SU-DHL-6 (cell line): ENCODE data around the gene NACC2.

Experiments used
- H2AFZ ChIP-seq: fragments of 200-600 bp; sonication (generic); 2 replicates; pipeline ENCODE4 v1.6.1; 2014; ENCODE audit warnings: low read depth, mild to moderate bottlenecking, moderate library complexity, mixed read lengths, antibody characterized with exemption, low read length; ENCODE audit not compliant: severe bottlenecking
- H3F3A ChIP-seq: fragments of 200-600 bp; shearing (Covaris generic); 2 replicates; pipeline ENCODE4 v1.6.0; 2016; ENCODE audit warnings: antibody characterized with exemption, mild to moderate bottlenecking; ENCODE audit not compliant: insufficient read depth
- H3K27ac ChIP-seq: fragments of 200-600 bp; sonication (generic); 2 replicates; pipeline ENCODE4 v1.5.1; 2016; ENCODE audit warnings: low read depth, mild to moderate bottlenecking, low read length, moderate library complexity, mixed read lengths
- H3K27me3 ChIP-seq: fragments of 200-600 bp; sonication (generic), shearing (Covaris generic); 2 replicates; pipeline ENCODE4 v1.6.0; 2014; ENCODE audit warnings: mild to moderate bottlenecking, low read length
- H3K36me3 ChIP-seq: fragments of 200-600 bp; sonication (generic); 2 replicates; pipeline ENCODE4 v1.6.1; 2014; ENCODE audit warnings: mild to moderate bottlenecking, low read length, mixed read lengths
- H3K4me2 ChIP-seq: fragments of 300-600, 200-600 bp; shearing (Covaris generic), sonication (generic); 2 replicates; pipeline ENCODE4 v1.6.0; 2014; ENCODE audit warnings: low read length, low read depth, mild to moderate bottlenecking; ENCODE audit not compliant: poor library complexity, severe bottlenecking
- H3K4me3 ChIP-seq: fragments of 200-600 bp; sonication (generic); 2 replicates; pipeline ENCODE4 v1.5.1; 2014; ENCODE audit warnings: antibody characterized with exemption, low read length, mild to moderate bottlenecking, mixed read lengths; ENCODE audit not compliant: insufficient read depth, poor library complexity, severe bottlenecking
- H3K79me2 ChIP-seq: fragments of 200-600 bp; sonication (generic); 2 replicates; pipeline ENCODE4 v1.6.1; 2014; ENCODE audit warnings: mild to moderate bottlenecking, low read length, moderate library complexity; ENCODE audit not compliant: insufficient read depth
- H3K9ac ChIP-seq: fragments of 200-600 bp; sonication (generic); 2 replicates; pipeline ENCODE4 v1.7.0; 2014; ENCODE audit warnings: mild to moderate bottlenecking, low read length
- H3K9me2 ChIP-seq: fragments of 200-600 bp; sonication (generic); replicated peaks from 2 replicates; pipeline ENCODE4 v1.6.1; 2014; ENCODE audit warnings: low read length; ENCODE audit not compliant: insufficient read depth
- H3K9me3 ChIP-seq: fragments of 200-600 bp; sonication (generic); 2 replicates; pipeline ENCODE4 v1.6.1; 2014; ENCODE audit warnings: low read length, mixed read lengths; ENCODE audit not compliant: insufficient read depth
- H4K20me1 ChIP-seq: fragments of 200-600 bp; sonication (generic); 2 replicates; pipeline ENCODE4 v1.6.1; 2014; ENCODE audit warnings: low read depth, mild to moderate bottlenecking, antibody characterized with exemption, low read length, moderate library complexity, mixed read lengths
- EZH2phosphoT487 ChIP-seq: fragments of 200-600 bp; sonication (generic), shearing (Covaris generic); conservative IDR thresholded peaks from 2 replicates; pipeline ENCODE4 v1.6.1; 2018; ENCODE audit warnings: mild to moderate bottlenecking, antibody characterized with exemption, low read length, moderate library complexity, mixed read lengths
- TF ChIP-seq, protein P1 (sequence below): fragments of 200-600 bp; sonication (generic); IDR thresholded peaks from one replicate; pipeline ENCODE4 v1.5.1; 2017; ENCODE audit warnings: antibody characterized with exemption, mild to moderate bottlenecking, low read length, moderate library complexity; ENCODE audit not compliant: insufficient read depth, poor library complexity, severe bottlenecking

NACC2 gene

DNA sequence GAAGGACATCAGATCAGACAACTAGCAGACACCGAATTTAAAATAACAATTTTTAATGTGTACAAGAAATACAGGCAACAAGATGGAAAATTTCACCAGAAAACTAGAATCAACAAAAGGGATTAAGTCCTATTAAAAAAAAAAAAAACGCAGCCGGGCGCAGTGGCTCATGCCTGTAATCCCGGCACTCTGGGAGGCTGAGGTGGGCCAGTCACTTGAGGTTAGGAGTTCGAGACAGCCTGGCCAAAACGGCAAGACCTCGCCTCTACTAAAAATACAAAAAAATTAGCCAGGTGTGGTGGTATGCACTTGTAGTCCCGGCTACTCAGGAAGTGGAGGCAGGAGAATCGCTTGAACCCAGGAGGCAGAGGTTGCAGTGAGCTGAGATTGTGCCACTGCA lies 69.6 kb downstream of the NACC2 start:
- Histone ChIP-seq H3K4me3 (no peak overlapping the region), H3K79me2 (no peaks in the 10 kb centered on the region), H3K27me3 (no peaks in the 10 kb centered on the region), H4K20me1 (no peaks in the 10 kb centered on the region), H3F3A (no peaks in the 10 kb centered on the region), H2AFZ (no peak overlapping the region), H3K9me2 (no peaks in the 10 kb centered on the region), H3K4me2 (no peak overlapping the region), H3K27ac (no peak overlapping the region), H3K9me3 (peaks cover 7% of the 10 kb centered on the region; the same call in 1 of the 2 replicates), H3K36me3 (no peaks in the 10 kb centered on the region), H3K9ac (no peak overlapping the region)
- TF ChIP-seq EZH2phosphoT487: no peak
- TF ChIP-seq, protein P1, sequence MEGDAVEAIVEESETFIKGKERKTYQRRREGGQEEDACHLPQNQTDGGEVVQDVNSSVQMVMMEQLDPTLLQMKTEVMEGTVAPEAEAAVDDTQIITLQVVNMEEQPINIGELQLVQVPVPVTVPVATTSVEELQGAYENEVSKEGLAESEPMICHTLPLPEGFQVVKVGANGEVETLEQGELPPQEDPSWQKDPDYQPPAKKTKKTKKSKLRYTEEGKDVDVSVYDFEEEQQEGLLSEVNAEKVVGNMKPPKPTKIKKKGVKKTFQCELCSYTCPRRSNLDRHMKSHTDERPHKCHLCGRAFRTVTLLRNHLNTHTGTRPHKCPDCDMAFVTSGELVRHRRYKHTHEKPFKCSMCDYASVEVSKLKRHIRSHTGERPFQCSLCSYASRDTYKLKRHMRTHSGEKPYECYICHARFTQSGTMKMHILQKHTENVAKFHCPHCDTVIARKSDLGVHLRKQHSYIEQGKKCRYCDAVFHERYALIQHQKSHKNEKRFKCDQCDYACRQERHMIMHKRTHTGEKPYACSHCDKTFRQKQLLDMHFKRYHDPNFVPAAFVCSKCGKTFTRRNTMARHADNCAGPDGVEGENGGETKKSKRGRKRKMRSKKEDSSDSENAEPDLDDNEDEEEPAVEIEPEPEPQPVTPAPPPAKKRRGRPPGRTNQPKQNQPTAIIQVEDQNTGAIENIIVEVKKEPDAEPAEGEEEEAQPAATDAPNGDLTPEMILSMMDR: no peak

DNA sequence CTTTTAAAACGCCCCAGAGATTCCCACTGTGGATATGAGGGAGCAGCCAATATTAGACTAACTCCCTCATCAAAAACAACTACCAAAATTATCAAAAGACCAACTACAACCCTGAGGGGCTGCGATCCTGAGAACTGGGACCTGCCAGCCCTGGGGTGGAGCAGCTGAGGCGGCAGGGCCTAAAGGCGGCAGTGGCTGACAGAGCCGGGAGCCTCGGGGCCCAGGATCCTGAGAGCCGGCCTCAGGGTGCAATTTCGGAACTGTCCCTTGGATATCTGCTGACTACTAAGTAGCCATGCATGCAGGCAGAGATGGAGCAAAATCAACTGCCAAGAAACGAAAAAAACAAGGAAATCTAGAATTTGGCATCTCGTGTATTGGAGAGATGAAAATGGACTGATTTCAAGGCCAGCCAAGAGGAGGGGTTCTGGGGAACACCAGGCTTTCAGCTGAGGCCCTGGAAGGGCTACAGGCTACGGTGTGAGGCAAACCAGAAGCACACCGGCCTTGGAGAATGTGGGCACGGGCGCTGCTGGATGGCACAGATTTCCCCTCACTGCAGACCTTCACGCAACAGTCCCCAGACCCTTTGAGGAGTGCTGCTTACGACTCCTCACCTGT lies 70.3 kb downstream of the NACC2 start:
- H3K4me2 ChIP-seq: no peak overlapping the region
- no peak overlapping the region for H3K4me3 ChIP-seq
- H3K36me3 ChIP-seq: no peaks in the 10 kb centered on the region
- H3K27me3 ChIP-seq: no peaks in the 10 kb centered on the region
- H3K9me3 ChIP-seq: peaks cover 7% of the 10 kb centered on the region; the same call in 1 of the 2 replicates
- H3K27ac ChIP-seq: no peak overlapping the region
- no peaks in the 10 kb centered on the region for H4K20me1 ChIP-seq
- H2AFZ ChIP-seq: no peak overlapping the region
- TF ChIP-seq, protein P1: no peak
- TF ChIP-seq EZH2phosphoT487: no peak
- no peaks in the 10 kb centered on the region for H3K9me2 ChIP-seq
- H3K9ac ChIP-seq: no peak overlapping the region
- H3K79me2 ChIP-seq: no peaks in the 10 kb centered on the region
- no peaks in the 10 kb centered on the region for H3F3A ChIP-seq

DNA sequence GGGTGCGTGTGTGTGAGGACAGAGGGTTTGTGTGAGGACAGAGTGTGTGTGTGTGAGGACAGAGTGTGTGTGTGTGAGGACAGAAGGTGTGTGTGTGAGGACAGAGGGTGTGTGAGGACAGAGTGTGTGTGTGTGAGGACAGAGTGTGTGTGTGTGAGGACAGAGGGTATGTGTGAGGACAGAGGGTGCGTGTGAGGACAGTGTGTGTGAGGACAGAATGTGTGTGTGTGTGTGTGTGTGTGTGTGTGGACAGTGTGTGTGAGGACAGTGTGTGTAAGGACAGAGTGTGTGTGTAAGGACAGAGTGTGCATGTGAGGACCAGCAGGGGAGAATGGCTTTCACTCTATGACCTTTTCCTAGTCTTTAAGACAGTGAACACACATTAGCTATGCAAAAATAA lies 70.8 kb downstream of the NACC2 start:
- no peak overlapping the region for H3K27ac ChIP-seq

More for the DNA sequence above, 70.8 kb downstream of the NACC2 start:
- H3K9me2 ChIP-seq: no peaks in the 10 kb centered on the region
- no peak overlapping the region for H3K4me3 ChIP-seq
- H3K27me3 ChIP-seq: no peaks in the 10 kb centered on the region
- no peaks in the 10 kb centered on the region for H3K36me3 ChIP-seq
- no peak overlapping the region for H3K4me2 ChIP-seq
- no peak overlapping the region for H3K9ac ChIP-seq
- H2AFZ ChIP-seq: no peak overlapping the region
- no peaks in the 10 kb centered on the region for H3F3A ChIP-seq
- TF ChIP-seq EZH2phosphoT487: no peak
- TF ChIP-seq, protein P1: no peak
- no peaks in the 10 kb centered on the region for H3K79me2 ChIP-seq
- no peaks in the 10 kb centered on the region for H4K20me1 ChIP-seq
- peaks cover 3% of the 10 kb centered on the region; the same call in 1 of the 2 replicates for H3K9me3 ChIP-seq
